Measurements from ENCODE around the gene GTPBP6.

DNA sequence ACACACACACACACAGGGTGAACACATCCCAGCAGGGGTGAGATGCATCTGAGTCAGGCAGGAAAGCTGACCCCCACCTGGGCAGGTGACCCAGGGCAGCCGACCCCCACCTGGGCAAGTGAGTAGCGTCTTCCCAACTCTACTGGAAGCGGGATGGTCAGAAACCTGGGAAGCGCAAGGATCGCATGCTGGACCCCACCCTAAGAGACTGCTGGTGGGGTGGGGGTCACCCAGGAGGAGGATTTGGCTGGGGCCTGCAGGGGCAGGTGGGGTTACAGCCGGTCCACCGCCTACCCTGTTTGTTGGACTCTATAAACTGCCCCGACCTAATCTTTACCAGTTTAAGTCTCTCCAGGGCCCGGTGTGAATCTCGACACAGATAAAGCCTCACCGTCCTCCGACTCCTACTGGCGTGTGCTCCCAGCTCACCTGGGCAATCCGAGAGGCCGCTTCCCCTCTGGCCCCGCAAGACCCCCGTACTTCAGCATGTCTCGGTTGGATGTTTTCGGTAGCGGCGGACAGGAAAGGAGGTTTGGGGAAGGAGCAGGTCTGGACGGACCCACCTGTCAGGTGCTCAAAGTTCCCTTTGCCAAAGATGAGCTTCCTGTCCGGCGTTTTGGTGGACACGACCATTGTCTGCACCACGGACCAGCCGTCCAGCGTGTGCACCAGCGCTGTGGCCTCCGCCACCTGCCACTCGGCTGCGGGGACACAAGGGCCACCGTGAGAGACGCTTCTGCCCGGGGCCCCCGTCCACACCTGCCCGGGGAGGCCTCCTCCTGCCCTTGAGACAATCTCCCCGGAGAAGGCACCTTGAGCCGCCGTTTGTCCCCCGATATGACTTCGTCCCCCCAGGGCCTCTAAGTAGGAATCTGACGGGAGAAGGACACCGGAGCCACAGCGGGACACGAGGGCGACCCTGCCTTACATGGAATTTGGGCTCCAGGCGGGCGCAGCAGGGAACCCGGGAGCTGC lies 2.0 kb downstream of the GTPBP6 start:
- no peak for TF ChIP-seq POLR2AphosphoS5 (IDR thresholded peaks at IDR 0.05)
- no peak for TF ChIP-seq POLR2A (IDR thresholded peaks at IDR 0.05)
- TF ChIP-seq, protein P1, sequence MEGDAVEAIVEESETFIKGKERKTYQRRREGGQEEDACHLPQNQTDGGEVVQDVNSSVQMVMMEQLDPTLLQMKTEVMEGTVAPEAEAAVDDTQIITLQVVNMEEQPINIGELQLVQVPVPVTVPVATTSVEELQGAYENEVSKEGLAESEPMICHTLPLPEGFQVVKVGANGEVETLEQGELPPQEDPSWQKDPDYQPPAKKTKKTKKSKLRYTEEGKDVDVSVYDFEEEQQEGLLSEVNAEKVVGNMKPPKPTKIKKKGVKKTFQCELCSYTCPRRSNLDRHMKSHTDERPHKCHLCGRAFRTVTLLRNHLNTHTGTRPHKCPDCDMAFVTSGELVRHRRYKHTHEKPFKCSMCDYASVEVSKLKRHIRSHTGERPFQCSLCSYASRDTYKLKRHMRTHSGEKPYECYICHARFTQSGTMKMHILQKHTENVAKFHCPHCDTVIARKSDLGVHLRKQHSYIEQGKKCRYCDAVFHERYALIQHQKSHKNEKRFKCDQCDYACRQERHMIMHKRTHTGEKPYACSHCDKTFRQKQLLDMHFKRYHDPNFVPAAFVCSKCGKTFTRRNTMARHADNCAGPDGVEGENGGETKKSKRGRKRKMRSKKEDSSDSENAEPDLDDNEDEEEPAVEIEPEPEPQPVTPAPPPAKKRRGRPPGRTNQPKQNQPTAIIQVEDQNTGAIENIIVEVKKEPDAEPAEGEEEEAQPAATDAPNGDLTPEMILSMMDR (IDR thresholded peaks at IDR 0.05), result no peak
- TF ChIP-seq EP300 (IDR thresholded peaks at IDR 0.05), result no peak
